HG03064 (cell line): ENCODE measurements around the gene DOCK3.
"Not testable (repeated sequence)": the region's sequence is repeated elsewhere in the genome, so short reads cannot be mapped to it uniquely, and the experiment has no call there.

Experiments
- ATAC-seq: cut with Tn5 transposase; IDR thresholded peaks from one replicate; pipeline ENCODE4 v1.9.1; 2021; ENCODE audit warnings: low read depth; ENCODE audit not compliant: unreplicated experiment

DOCK3 gene

DNA sequence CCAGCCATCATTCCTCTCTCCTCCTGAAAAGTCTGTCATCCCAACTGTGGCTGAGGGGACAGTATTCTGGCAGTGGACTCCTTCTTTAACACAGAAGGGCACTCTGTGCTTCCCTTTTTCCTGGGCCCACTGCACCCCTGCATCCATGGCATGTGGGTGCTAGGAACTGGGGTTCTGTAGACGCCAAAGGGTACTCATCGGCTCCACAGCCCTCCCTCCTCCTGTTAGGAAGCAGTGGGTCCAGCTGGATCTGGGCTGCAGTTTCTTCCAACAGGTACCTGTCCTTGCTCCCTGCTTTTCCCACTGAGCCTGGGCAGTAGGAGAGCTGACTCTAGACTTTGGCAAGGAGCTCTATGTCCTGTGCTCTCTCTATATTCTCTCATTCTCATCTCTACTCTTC, 704.0 kb downstream of the DOCK3 start:
- no peak for ATAC-seq

DNA sequence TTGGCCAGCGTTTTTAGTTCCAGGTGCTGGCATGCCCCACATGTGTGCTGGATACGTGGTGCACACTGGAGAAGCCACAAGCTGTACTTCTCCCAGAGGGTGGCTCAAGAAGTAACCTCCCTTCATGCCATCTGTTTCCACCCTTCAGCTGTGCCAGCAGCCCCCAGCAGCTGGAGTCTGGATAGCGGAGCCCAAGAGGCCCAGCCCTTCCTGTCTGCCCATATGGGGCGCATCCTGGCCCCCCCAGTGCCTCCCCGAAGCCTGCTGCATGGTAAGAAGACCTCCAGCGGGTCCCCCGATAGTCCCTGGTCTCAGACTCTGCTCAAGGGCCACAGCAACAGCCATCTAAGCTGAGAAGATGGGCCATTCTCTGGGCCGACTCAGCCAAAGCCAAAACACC, 704.6 kb downstream of the DOCK3 start:
- ATAC-seq = no peak

DNA sequence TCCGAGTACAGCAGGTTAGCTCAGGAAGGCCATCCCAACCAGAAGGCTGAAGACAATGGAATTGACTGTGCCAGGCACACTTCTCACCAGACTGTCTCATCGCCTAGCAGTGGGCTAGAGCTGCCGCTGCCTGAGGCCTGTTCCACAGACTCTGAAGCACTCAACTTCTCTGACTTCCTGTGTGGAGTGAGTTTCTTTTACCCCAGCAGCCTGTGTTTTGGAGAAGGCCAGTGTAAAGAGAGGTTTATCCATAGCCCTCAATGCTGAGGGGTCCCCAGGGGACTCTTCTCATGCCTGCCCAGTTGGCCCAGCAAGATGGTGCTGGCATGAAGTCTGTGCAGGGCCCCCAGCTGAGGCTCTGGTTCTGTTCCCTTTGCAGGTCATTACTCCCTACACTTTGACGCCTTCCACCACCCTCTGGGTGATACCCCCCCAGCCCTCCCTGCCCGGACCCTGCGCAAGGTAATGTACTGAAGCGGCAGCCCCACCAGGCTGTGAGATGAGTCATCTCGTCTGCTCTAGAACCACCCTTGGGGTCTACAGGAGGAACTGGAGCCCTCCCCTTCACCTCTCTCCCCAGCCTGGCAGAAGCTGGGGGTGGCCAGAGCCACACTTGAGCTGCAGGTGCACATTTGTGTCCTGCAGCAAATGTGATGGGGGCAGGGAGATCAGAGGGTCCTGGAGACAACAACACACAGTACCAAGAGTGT, 705.2 kb downstream of the DOCK3 start:
- ATAC-seq = no peak

DNA sequence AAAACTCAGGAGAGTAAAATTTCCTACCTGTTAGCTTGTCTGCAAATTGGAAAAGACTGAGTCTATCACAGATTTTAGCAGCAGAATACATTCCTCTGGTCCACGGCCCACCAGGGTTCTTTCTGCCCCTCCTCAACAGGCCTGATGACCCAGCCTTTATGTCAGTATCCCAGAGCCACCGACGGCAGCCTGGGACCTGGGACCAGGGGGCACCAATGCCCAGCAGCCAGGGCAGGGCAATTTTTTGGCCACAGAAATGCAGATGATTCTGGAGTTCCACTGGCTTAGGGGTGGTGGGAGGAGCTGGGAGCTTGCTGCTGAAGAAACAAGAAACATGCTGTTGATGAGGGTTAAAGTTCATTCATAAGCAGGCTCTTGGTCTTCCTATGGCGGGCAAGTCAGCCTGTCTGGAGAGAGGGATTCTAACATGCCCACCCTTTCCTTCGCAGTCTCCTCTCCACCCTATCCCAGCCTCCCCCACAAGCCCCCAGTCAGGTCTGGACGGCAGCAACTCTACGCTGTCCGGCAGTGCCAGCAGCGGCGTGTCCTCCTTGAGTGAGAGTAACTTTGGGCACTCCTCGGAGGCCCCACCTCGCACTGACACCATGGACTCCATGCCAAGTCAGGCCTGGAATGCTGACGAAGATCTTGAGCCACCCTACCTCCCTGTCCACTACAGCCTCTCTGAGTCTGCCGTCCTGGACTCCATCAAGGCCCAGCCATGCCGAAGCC, 706.0 kb downstream of the DOCK3 start:
- ATAC-seq = no peak

DNA sequence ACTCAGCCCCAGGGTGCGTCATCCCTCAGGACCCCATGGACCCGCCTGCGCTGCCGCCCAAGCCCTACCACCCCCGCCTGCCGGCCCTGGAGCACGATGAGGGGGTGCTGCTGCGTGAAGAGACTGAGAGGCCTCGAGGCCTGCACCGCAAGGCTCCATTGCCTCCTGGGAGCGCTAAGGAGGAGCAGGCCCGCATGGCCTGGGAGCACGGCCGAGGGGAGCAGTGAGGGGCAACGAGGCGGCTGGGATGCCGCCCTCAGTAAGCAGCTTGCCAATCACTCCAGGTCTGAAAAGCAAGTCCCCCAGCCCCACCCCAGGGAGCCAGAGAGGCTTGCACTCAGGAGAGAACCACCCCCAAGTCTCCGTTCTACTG, 706.6 kb downstream of the DOCK3 start:
- no peak for ATAC-seq

DNA sequence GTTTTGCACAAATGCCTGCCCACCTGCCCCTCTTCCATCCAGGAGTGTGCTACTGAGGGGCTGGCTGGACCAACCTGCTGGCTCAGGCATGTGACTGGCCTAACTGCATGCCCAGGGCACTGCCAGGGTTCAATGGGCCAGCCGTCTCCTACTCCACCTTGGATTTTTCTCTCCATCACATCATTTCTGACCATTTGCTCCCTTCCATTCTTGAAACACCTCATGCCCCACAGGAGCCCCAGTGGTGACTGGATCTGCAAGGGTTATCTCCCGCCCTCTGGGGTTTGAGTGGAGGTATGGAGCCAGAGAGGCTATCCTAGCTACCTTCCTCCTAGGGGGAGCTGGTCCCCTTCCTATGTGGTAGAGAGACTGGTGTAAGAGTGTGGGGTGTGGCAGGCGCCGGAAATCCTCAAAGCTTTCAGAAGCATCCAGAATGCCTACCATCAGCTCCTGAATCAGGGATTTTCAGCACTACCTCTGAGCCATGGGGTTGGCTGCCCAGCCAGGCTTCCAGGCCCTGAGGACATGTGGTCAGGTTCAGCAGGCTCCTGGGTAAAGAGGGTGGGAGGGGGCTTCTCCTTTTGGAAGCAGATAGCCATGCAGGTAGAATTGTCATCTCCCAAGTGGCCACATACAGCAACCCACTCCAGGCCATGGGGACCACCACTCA, 707.5 kb downstream of the DOCK3 start:
- ATAC-seq = no peak

DNA sequence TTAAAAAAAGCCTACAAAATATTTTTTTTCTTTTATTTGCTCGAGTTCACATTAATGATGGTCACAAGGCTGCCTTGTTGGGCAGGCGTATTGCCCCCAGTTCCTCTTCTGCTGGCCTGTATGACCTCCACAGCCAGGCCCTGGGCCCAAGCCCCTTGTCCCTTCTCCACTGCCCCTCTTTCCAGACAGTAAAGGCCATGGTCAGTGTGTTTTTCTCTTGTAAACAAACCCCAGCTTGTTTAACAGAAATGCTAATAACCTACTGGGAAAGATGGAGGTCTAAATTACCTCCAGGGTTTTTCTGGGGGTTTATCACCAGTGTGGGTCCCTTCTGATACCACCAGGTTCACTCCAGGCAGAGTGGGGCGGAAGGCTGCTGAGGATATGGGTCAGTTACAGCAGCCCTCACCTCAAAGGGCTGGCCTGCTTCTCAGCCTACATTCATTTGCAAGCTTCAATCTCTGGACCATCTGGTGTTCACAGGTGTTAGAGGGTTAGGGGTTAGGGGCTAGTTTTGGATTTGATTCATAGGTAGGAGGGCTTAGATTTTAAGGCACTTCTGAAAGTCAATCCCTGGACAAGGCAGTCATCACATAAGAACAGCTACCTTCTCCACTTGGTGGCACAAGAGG, 708.3 kb downstream of the DOCK3 start:
- no peak for ATAC-seq

DNA sequence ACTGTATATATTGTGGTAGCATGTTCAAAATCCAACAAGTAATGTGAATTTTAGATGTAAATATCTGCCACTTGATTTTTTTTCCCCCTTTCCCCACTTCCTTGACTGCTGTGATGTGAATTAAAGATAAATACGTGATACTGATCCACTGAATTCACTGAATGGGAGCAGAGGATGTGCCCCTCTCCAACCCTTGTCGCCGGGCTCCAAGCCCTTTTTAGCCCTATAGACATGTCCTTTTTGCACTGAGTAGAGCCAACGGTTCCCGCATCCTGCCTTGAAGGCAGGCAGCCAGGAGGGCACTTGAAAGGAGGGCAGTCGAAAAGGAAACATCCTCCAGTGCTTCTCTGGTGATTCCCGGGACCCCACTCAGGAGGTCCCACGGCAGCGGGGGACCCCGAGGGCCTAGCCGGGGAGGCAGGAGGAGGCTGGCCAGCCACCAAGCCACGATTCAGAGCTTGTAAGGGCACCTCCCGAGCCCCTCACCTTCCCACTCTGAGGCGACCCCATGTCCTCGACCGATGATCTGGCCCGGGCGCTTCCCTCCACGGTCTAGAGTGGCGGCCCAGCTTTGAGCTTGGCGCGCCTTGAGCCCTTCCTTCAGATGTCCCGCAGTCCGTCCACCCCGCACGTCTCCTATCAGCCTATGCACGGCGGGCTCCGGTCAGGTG, 709.5 kb downstream of the DOCK3 start:
- peak; percentile 20 for ATAC-seq

DNA sequence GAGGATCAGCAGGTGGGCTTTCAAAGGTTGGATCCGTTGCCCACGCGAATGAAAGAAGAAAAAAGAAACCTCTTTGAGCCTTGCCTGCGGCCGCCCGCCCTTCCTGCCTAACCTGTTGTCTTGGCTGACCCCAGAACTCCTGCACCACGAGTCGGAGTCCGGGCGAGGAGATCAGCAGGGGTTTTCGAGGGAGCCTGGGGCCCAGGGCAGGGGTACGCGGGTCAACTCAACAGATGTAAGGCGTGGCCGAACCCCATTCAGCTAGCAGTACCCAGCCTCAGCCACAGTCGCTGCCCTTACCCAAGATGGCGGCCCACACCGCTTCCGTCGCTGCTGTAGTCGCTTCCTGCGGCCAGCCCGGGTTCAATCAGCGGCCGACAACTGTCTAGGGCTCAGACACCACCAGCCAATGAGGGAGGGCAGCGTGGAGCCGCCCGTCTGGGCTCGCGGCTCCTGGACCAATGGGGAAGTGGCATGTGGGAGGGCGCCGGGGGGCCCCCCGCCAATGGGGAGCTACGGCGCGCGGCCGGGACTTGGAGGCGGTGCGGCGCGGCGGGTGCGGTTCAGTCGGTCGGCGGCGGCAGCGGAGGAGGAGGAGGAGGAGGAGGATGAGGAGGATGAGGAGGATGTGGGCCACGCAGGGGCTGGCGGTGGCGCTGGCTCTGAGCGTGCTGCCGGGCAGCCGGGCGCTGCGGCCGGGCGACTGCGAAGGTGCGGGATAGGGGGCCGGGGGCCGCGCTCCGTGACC, 710.2 kb downstream of the DOCK3 start, which contains the start of gene MANF:
Gene MANF, plus strand, starts transcription at position 566 of the 748 bp plus-strand sequence. Its CDS starts 52 bp downstream, at position 618.
- peak; percentile 94 for ATAC-seq

DNA sequence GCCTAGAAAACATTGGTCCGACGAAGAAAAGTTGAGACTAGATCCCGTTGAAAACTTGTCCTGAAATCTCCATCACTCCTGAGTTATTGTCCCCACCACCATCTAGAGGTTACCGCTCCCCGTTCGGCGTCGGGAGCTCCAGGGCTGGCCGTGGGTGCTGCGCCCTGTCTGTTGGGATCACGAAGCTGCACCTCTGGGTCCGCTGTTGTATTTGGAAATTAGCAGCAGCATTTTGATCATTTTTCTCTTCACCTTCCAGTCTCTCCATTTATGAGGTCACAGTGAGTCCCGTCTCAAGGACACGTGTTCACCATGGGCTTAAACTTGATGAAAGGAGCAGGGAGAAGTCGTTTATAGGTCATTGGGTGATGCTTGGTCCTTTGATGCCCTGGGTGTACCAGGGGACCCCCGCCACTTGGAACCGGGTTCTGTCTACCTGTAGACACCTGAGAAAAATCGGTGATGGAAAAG, 710.9 kb downstream of the DOCK3 start:
- no peak for ATAC-seq

DNA sequence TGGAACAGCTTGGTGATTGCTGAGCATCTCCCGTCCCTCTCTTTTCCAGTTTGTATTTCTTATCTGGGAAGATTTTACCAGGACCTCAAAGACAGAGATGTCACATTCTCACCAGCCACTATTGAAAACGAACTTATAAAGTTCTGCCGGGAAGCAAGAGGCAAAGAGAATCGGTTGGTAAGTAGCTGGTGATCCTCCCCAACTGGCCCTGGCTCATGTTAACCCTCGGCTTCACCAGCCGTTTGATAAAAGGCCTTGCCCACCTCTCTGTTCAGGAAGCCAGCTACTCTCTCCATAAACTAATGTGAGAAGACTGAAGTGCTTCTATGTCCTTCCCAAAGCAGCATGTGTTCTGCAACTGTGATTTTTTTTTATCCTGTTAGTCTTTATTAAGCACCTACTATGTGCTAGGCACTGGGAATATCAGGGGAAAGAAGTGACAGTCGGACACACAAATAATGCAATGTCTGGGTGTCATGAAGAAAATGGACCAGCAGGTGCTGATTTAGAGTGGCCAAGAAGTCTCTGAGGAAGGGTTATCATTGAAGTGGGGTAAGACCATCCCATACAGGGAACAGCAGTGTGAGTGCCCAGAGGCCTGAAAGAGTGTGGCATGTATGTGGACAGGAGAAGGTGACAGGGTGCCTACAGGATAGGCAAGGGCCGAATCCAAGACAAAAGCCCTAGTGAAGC, 711.6 kb downstream of the DOCK3 start:
- no peak for ATAC-seq

DNA sequence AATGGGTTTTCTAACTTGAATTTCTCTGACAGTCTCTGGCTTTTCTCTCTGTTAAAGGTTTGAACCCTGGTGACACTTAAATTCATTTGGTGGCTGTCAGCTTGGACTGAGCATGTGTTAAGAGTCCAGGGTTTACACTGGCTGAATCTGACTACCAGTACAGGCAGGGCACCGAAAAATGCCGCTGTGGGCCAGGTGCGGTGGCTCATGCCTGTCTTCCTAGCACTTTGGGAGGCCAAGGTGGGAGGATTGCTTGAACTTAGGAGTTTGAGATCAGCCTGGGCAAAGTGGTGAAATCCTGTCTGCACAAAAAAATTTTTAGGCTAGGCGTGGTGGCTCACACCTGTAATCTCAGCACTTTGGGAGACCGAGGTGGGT, 712.1 kb downstream of the DOCK3 start:
- no peak for ATAC-seq

DNA sequence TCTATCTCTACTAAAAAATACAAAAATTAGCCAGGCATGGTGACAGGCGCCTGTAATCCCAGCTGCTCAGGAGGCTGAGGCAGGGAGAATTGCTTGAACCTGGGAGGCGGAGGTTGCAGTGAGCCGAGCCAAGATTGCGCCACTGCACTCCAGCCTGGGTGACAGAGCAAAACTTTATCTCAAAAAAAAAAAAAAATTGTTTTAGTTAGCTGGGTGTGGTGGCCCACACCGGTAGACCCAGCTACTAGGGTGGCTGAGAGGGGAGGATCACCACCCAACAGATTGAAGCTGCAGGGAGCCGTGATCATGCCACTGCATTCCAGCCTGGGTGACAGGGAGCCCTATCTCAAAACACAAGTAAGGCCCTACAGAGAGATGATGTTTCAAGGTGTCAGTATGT, 712.6 kb downstream of the DOCK3 start:
- not testable (repeated sequence) for ATAC-seq

DNA sequence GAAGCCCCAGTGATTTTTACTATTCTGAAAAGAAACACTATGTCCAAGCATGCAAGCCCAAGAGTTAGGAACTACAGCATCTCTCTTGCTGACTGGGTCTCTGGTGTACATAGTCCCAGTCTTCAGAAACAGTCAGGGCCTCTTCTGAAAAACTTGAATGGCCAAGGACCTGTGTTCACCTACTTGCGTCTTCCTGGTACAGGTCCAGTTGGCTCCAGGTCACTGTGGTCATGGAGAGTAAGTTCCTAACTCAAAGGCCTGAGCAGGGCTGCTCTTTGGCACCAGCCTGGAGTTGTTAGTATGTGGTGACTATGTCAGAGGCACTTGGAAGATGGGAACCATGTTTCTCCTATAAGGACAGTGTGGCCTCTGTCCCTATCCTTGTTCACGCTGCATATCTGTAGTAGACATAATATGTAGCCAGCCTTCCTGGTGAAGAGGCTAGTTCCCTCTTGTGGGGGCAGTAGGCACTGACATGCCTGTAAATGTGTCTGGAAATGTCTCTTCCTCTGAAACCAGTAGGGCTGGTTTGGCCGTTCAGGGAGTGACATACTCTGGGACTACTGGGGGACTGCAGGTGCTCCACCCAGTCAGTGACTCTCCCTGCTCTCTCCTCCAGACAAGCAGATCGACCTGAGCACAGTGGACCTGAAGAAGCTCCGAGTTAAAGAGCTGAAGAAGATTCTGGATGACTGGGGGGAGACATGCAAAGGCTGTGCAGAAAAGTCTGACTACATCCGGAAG, 713.7 kb downstream of the DOCK3 start:
- no peak for ATAC-seq

DNA sequence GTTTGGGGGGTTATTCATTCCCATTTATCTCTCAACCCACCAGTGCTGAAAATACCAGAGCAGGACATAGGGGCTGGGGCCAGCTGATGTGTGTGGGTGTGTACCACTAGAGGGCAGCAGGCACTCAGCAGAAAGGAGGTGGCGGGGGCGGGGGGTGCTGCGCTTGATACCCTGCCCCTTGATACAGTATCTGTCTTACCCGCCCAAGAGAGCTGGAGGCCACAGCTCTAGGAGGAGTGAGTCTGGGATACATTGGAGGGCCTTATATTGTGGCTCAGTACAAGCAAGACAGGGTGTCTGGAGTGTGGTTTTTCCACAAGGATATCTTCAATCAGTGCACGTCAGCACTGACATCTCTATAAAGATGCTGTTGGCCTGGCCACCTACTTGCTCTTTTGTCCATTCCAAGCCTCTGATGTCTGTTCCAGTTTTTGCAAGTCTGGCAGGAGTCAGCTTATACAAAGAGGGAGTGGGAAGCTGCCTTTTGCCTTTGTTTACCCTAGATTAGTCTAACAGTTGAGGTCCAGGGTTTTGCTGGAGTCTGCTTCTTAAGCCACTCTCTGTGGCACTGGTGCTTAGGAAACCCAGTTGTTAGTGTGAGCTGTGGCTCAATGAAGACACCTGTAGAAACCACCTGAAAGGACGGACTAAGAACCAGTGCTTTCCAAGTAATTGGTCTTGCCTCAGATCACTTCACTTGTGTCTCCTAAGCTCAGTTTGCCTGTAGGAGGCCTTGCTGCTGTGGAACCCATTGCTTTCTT, 714.9 kb downstream of the DOCK3 start:
- ATAC-seq = no peak

DNA sequence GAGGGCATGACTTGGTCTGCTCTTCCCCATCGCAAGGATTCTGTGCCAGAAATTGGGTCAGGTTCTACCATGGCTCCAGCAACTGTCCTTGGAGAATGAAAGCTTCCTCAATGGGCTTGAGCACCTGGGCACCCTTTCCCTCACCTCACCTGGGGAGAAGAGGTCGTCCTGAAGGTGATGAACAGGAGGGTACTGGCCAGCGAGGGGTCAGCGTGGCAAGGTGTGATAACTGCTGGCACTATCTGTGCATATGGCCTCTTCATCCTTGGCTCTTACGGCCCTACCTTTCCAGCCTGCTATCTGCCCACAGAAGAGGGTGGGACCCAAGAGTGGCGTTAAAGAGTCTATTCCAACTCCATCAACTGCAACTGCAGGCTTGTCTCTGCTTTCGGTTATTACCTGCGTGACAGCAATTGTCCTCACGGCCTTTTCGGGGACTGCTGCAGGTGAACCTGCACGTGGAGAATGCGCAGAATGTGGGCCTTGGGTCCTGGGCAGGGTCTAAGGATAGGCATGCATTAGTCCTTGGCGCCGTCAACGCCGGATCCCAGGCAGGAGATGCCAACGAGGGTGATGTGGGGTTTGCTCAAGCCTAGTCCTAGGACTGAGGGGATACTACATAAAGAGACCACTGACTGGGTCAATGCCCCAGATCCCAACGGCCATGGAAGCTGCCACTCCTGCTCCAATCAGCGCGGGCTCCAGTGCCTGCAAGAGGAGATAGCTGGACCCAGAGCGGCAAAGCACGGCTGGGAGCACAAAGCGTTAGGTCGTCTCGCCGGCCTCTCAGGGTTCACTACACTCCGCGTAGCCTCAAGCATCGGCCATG, 715.7 kb downstream of the DOCK3 start:
- peak; percentile 0 for ATAC-seq

DNA sequence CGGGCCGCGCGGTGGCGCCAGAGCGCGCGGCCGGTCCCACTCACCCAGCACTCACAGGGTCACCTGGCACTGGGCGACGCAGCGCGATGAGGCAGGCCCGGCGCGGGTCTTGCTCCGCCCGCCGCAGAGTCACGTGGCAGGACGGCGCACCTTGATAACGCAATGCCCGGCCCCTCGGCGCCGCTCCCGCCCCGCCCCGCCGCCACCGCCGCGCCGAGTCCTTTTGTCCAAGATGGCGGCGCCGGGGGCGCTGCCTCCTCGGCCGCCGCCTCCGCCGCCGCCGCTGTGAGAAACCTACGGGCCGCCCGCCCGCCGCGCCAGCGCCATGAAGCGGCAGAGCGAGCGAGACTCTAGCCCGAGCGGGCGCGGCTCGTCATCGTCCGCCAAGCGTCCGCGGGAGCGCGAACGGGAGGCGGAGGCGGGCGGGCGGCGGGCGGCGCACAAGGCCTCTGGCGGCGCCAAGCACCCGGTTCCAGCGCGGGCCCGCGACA, 716.4 kb downstream of the DOCK3 start, which contains the start of gene RBM15B:
Gene RBM15B, plus strand, starts transcription at position 211 of the 491 bp plus-strand sequence. Its CDS starts 115 bp downstream, at position 326.
- ATAC-seq = peak; percentile 85
